HCT116 (cell line): ENCODE data around the gene SMPDL3B. TPM values are rescaled to one million over a fixed set of nuclear protein-coding genes. Genes with fewer than 3 reads are reported as not detected.

Source experiments
- ATAC-seq: fragments of 200-7000 bp; cut with Tn5 transposase; 2 replicates; pipeline ENCODE4 v1.9.1; 2020; ENCODE audit warnings: mild to moderate bottlenecking, moderate library complexity
- Bru-seq: library from RNA; stranded (reverse); fragments of 400-500 nt; gene quantifications from one replicate; lab custom pipeline; 2021; lab: Mats Ljungman, UMichigan
- BruChase-seq, 2 experiments: library from RNA; stranded (reverse); fragments of 400-500 nt; gene quantifications; one replicate each; lab custom pipeline; 2021; lab: Mats Ljungman, UMichigan
- BruUV-seq: library from RNA; stranded (reverse); fragments of 400-500 nt; replicated peaks from 2 replicates; lab custom pipeline; 2021; lab: Mats Ljungman, UMichigan
- CTCF ChIA-PET: fragments of 300-600 bp; sonication (Branson Sonifier 250); formaldehyde crosslinking; loops from one replicate; lab custom pipeline; 2021; ENCODE audit warnings: antibody characterized with exemption; lab: Charles Lee
- POLR2A ChIA-PET: fragments of 300-600, 350-600 bp; sonication (Branson Sonifier 250); formaldehyde crosslinking; loops from one replicate; lab custom pipeline; 2021; ENCODE audit warnings: antibody characterized with exemption; lab: Charles Lee
- RAD21 ChIA-PET, 2 experiments: fragments of 300-600 bp; sonication (Branson Sonifier 250); formaldehyde crosslinking; loops; one replicate each; lab custom pipeline; 2023; ENCODE audit warnings: low total read pairs in 2 of 2; ENCODE audit not compliant: uncharacterized antibody in 2 of 2, unreplicated experiment in 2 of 2, low non-redundant PET in 1 of 2; lab: Charles Lee
- DNase-seq: peaks from one replicate; pipeline ENCODE4 v3.0.0-alpha.2; 2010; ENCODE audit warnings: low read depth, low spot score
- H2AFZ ChIP-seq: fragments of 200-600 bp; shearing (Covaris generic), sonication (generic); 2 replicates; pipeline ENCODE4 v1.6.1; 2017; ENCODE audit warnings: low read depth, mixed run types, mixed read lengths, antibody characterized with exemption, low read length; ENCODE audit not compliant: poor library complexity, severe bottlenecking
- H3K27ac ChIP-seq: 2 replicates; pipeline ENCODE4 v1.5.1; 2012; ENCODE audit warnings: low read depth, low read length
- H3K27me3 ChIP-seq: fragments of 200-600 bp; sonication (generic); 2 replicates; pipeline ENCODE4 v1.6.1; 2016; ENCODE audit warnings: mixed run types, low read length, mixed read lengths; ENCODE audit not compliant: insufficient read depth
- H3K36me3 ChIP-seq, 2 experiments: fragments of 200-500 bp in 1 of 2; fragments of 200-600 bp in 1 of 2; sonication (Bioruptor generic) in 1 of 2; sonication (generic) in 1 of 2; 2 replicates each; pipeline versions ENCODE4 v1.5.1 to v1.6.1; 2014 to 2016; ENCODE audit warnings: low read length in 2 of 2, inconsistent platforms in 1 of 2, mixed read lengths in 1 of 2, mixed run types in 1 of 2; ENCODE audit not compliant: insufficient read depth in 2 of 2, control insufficient read depth in 1 of 2
- H3K4me1 ChIP-seq, 2 experiments: fragments of 200-600 bp in 1 of 2; sonication (generic) in 1 of 2; 2 replicates each; pipeline versions ENCODE4 v1.5.1 to v1.6.1; 2012 to 2017; ENCODE audit warnings: low read length in 2 of 2, inconsistent platforms in 1 of 2, mild to moderate bottlenecking in 1 of 2, mixed read lengths in 1 of 2, mixed run types in 1 of 2, moderate library complexity in 1 of 2; ENCODE audit not compliant: insufficient read depth in 2 of 2, control insufficient read depth in 1 of 2
- H3K4me2 ChIP-seq: fragments of 200-600 bp; sonication (generic); 2 replicates; pipeline ENCODE4 v1.6.1; 2017; ENCODE audit warnings: mixed run types, low read length, mixed read lengths
- H3K4me3 ChIP-seq, 2 experiments: fragments of 200-600 bp in 1 of 2; sonication (generic) in 1 of 2; replicated peaks in 1 of 2; 2 replicates each; pipeline ENCODE4 v1.5.1; 2011 to 2016; ENCODE audit warnings: low read length in 2 of 2, control low read depth in 1 of 2, low read depth in 1 of 2, mild to moderate bottlenecking in 1 of 2, mixed read lengths in 1 of 2, mixed run types in 1 of 2
- H3K79me2 ChIP-seq: fragments of 200-600 bp; sonication (generic); 2 replicates; pipeline ENCODE4 v1.6.1; 2017; ENCODE audit warnings: mild to moderate bottlenecking, mixed run types, low read length, moderate library complexity, mixed read lengths; ENCODE audit not compliant: insufficient read depth
- H3K9ac ChIP-seq: fragments of 200-600 bp; sonication (generic); 2 replicates; pipeline ENCODE4 v1.6.1; 2016; ENCODE audit warnings: low read length, mixed read lengths
- H3K9me2 ChIP-seq: fragments of 200-600 bp; sonication (generic), shearing (Covaris generic); 2 replicates; pipeline ENCODE4 v1.6.1; 2017; ENCODE audit warnings: mixed run types, mild to moderate bottlenecking, moderate library complexity; ENCODE audit not compliant: insufficient read depth
- H3K9me3 ChIP-seq, 2 experiments: fragments of 200-500 bp in 1 of 2; fragments of 200-600 bp in 1 of 2; sonication (Bioruptor generic) in 1 of 2; sonication (generic) in 1 of 2; 2 replicates each; pipeline ENCODE4 v1.6.1; 2014 to 2017; ENCODE audit warnings: low read length in 2 of 2, mixed read lengths in 2 of 2, inconsistent platforms in 1 of 2, low read depth in 1 of 2, mild to moderate bottlenecking in 1 of 2, mixed run types in 1 of 2, moderate library complexity in 1 of 2; ENCODE audit not compliant: control insufficient read depth in 1 of 2, insufficient read depth in 1 of 2
- H4K20me1 ChIP-seq: fragments of 200-600 bp; sonication (generic), shearing (Covaris generic); 2 replicates; pipeline ENCODE4 v1.6.1; 2017; ENCODE audit warnings: mixed run types, mild to moderate bottlenecking, moderate library complexity; ENCODE audit not compliant: insufficient read depth
- CBX3 ChIP-seq: IDR thresholded peaks from 2 replicates; pipeline ENCODE4 v1.6.1; 2012; ENCODE audit warnings: low read depth
- CEBPB ChIP-seq: IDR thresholded peaks from 2 replicates; pipeline ENCODE4 v1.6.1; 2012; ENCODE audit warnings: low read depth
- EGR1 ChIP-seq: IDR thresholded peaks from 2 replicates; pipeline ENCODE4 v1.6.1; 2012; ENCODE audit warnings: low read depth
- EZH2phosphoT487 ChIP-seq: fragments of 200-600 bp; IDR thresholded peaks from 2 replicates; pipeline ENCODE4 v1.6.1; 2018; ENCODE audit warnings: antibody characterized with exemption, borderline replicate concordance
- FOSL1 ChIP-seq: IDR thresholded peaks from 2 replicates; pipeline ENCODE4 v1.6.1; 2012; ENCODE audit warnings: low read depth
- POLR2A ChIP-seq: IDR thresholded peaks from 2 replicates; pipeline ENCODE4 v1.7.0; 2011; ENCODE audit warnings: borderline replicate concordance; ENCODE audit not compliant: insufficient read depth, insufficient read length; ENCODE audit errors: extremely low read depth
- POLR2AphosphoS5 ChIP-seq: IDR thresholded peaks from 2 replicates; pipeline ENCODE4 v1.6.1; 2011; ENCODE audit warnings: mild to moderate bottlenecking, low read depth, low read length, moderate library complexity
- RAD21 ChIP-seq: IDR thresholded peaks from 2 replicates; pipeline ENCODE4 v1.6.1; 2012; ENCODE audit warnings: low read depth, mild to moderate bottlenecking
- SP1 ChIP-seq: IDR thresholded peaks from 2 replicates; pipeline ENCODE4 v1.6.1; 2012; ENCODE audit warnings: low read depth
- YY1 ChIP-seq: IDR thresholded peaks from 2 replicates; pipeline ENCODE4 v1.6.1; 2011; ENCODE audit warnings: low read length, low read depth, moderate library complexity, mild to moderate bottlenecking; ENCODE audit not compliant: insufficient replicate concordance; ENCODE audit errors: extremely low read depth
- ZFX ChIP-seq: fragments of 450-650 bp; IDR thresholded peaks from 2 replicates; pipeline ENCODE4 v1.6.1; 2017
- intact Hi-C: fragments of 100-400 bp; cut with micrococcal nuclease; formaldehyde crosslinking; loops from 2 replicates; pipeline ENCODE4 v1.10.0; 2022
- long read RNA-seq: library from polyadenylated mRNA; unstranded; transcript quantifications from one replicate; pipeline ENCODE4 v2.0.0, GENCODE V29; 2021; ENCODE audit not compliant: unreplicated experiment
- polyA plus RNA-seq: library from polyadenylated mRNA; unstranded; fragments of >200 nt; gene quantifications from 2 replicates; pipeline ENCODE4 v1.2.1, GENCODE V29; 2012; ENCODE audit warnings: missing spikeins
- total RNA-seq: library from RNA; stranded (reverse); gene quantifications from one replicate; pipeline ENCODE4 v1.2.1, GENCODE V29; 2021; ENCODE audit not compliant: unreplicated experiment
- TF ChIP-seq, protein P1 (sequence below), 3 experiments: fragments of 200-600 bp in 1 of 3; sonication (generic) in 1 of 3; IDR thresholded peaks in 2 of 3; conservative IDR thresholded peaks in 1 of 3; 2 replicates each; pipeline ENCODE4 v1.5.1; 2012 to 2017; ENCODE audit warnings: low read depth in 2 of 3, low read length in 2 of 3, antibody characterized with exemption in 1 of 3, borderline replicate concordance in 1 of 3, control low read depth in 1 of 3, mild to moderate bottlenecking in 1 of 3, mixed read lengths in 1 of 3, mixed run types in 1 of 3, moderate library complexity in 1 of 3; ENCODE audit not compliant: insufficient read depth in 1 of 3
- TF ChIP-seq, protein P2 (sequence below): IDR thresholded peaks from 2 replicates; pipeline ENCODE4 v1.6.1; 2012; ENCODE audit warnings: low read depth
- TF ChIP-seq, protein P3 (sequence below): IDR thresholded peaks from 2 replicates; pipeline ENCODE4 v1.6.1; 2012
- TF ChIP-seq, protein P4 (sequence below): IDR thresholded peaks from 2 replicates; pipeline ENCODE4 v1.6.1; 2012

The SMPDL3B gene, protein sequence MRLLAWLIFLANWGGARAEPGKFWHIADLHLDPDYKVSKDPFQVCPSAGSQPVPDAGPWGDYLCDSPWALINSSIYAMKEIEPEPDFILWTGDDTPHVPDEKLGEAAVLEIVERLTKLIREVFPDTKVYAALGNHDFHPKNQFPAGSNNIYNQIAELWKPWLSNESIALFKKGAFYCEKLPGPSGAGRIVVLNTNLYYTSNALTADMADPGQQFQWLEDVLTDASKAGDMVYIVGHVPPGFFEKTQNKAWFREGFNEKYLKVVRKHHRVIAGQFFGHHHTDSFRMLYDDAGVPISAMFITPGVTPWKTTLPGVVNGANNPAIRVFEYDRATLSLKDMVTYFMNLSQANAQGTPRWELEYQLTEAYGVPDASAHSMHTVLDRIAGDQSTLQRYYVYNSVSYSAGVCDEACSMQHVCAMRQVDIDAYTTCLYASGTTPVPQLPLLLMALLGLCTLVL
- total RNA-seq (16.4 TPM), Bru-seq, nascent RNA (percentile 65 among the genes with signal in this experiment), BruChase-seq, experiment 1, labeled RNA remaining after a 6-hour chase (percentile 59 among the genes with signal in this experiment), BruChase-seq, experiment 2, labeled RNA remaining after a 2-hour chase (percentile 62 among the genes with signal in this experiment)
- polyA plus RNA-seq, result 24.4 and 28.8 TPM in 2 replicates
- long read RNA-seq, transcript SMPDL3B-202 (8 exons, 1,878 nt), result major isoform, 22 of 38 reads
- long read RNA-seq, partial matches to known transcripts, result 3 of 38 reads
- long read RNA-seq, other reads (novel, unspliced or antisense), result 12 of 38 reads

DNA sequence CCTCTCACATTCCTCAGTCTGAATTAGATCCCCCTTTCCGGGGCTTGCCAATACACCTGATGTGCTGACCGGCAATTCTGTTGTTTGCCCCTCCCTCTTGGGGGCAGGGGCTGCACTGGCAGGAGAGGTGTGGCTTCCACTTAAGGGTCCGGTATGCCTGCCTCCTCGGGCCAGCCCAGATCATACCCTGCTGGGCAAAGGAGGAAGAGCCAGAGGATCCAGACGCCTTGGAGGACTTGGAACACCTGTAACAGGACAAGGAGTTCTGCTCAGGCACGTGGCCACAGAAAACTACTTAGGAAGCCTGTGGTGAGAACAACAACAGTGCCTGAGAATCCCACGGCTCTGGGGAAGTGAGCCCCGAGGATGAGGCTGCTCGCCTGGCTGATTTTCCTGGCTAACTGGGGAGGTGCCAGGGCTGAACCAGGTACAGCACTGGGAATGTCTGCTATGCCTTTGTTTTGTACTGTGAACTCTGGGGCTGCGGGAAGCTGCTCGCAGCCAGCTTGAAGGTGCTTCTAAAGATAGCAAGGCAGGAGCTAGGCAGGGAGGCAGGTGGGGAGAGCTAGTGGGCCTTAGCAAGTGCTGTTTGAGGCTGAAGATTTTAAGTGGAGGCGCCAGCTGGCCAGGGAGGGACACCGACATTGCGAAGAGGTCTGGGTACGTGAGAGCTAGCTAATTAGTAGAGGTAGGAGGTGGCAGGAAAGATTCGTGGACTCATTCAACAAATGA lies at the start of gene SMPDL3B:
SMPDL3B (plus strand) TSS at position 183 of the 732 bp plus-strand sequence; CDS start at position 367, 184 bp downstream.
- Histone ChIP-seq H3K4me3 (peak within 1 kb of the TSS; percentile 41 to 46), H3K9me2 (no peaks in the 10 kb centered on the region), H3K9me3 (no peaks in the 10 kb centered on the region), H3K4me1 (peaks cover 7 to 19% of the 10 kb centered on the region in 2 experiments; a peak in 3 of 4 replicates), H2AFZ (peak within 1 kb of the TSS; percentile 95), H3K79me2 (no peaks in the 10 kb centered on the region), H3K9ac (peak within 1 kb of the TSS; percentile 37), H3K4me2 (peak within 1 kb of the TSS; percentile 67), H3K36me3 (no peaks in the 10 kb centered on the region), H4K20me1 (no peaks in the 10 kb centered on the region), H3K27me3 (no peaks in the 10 kb centered on the region), H3K27ac (peak within 1 kb of the TSS; percentile 38)
- TF ChIP-seq POLR2AphosphoS5 (peak; percentile 89), ZFX (no peak), EGR1 (no peak), CBX3 (no peak), SP1 (no peak; the same call in 1 of the 2 replicates), RAD21 (no peak), YY1 (peak; percentile 18), FOSL1 (no peak), CEBPB (no peak), POLR2A (no peak), EZH2phosphoT487 (no peak)
- TF ChIP-seq, protein P1, sequence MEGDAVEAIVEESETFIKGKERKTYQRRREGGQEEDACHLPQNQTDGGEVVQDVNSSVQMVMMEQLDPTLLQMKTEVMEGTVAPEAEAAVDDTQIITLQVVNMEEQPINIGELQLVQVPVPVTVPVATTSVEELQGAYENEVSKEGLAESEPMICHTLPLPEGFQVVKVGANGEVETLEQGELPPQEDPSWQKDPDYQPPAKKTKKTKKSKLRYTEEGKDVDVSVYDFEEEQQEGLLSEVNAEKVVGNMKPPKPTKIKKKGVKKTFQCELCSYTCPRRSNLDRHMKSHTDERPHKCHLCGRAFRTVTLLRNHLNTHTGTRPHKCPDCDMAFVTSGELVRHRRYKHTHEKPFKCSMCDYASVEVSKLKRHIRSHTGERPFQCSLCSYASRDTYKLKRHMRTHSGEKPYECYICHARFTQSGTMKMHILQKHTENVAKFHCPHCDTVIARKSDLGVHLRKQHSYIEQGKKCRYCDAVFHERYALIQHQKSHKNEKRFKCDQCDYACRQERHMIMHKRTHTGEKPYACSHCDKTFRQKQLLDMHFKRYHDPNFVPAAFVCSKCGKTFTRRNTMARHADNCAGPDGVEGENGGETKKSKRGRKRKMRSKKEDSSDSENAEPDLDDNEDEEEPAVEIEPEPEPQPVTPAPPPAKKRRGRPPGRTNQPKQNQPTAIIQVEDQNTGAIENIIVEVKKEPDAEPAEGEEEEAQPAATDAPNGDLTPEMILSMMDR (IDR thresholded peaks at IDR 0.05 in 2 of 3, conservative IDR thresholded peaks at IDR 0.05 in 1 of 3; ENCODE audit: borderline replicate concordance in 1 of 3, insufficient read depth in 1 of 3, low read depth in 2 of 3, low read length in 2 of 3), result peak in 2 of 3 experiments; percentile 36 to 44; a peak in 4 of 6 replicates
- TF ChIP-seq, protein P2, sequence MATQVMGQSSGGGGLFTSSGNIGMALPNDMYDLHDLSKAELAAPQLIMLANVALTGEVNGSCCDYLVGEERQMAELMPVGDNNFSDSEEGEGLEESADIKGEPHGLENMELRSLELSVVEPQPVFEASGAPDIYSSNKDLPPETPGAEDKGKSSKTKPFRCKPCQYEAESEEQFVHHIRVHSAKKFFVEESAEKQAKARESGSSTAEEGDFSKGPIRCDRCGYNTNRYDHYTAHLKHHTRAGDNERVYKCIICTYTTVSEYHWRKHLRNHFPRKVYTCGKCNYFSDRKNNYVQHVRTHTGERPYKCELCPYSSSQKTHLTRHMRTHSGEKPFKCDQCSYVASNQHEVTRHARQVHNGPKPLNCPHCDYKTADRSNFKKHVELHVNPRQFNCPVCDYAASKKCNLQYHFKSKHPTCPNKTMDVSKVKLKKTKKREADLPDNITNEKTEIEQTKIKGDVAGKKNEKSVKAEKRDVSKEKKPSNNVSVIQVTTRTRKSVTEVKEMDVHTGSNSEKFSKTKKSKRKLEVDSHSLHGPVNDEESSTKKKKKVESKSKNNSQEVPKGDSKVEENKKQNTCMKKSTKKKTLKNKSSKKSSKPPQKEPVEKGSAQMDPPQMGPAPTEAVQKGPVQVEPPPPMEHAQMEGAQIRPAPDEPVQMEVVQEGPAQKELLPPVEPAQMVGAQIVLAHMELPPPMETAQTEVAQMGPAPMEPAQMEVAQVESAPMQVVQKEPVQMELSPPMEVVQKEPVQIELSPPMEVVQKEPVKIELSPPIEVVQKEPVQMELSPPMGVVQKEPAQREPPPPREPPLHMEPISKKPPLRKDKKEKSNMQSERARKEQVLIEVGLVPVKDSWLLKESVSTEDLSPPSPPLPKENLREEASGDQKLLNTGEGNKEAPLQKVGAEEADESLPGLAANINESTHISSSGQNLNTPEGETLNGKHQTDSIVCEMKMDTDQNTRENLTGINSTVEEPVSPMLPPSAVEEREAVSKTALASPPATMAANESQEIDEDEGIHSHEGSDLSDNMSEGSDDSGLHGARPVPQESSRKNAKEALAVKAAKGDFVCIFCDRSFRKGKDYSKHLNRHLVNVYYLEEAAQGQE, result no peak
- TF ChIP-seq, protein P3, sequence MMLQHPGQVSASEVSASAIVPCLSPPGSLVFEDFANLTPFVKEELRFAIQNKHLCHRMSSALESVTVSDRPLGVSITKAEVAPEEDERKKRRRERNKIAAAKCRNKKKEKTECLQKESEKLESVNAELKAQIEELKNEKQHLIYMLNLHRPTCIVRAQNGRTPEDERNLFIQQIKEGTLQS, result no peak
- TF ChIP-seq, protein P4, sequence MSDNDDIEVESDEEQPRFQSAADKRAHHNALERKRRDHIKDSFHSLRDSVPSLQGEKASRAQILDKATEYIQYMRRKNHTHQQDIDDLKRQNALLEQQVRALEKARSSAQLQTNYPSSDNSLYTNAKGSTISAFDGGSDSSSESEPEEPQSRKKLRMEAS, result peak; percentile 82
- CTCF ChIA-PET, result no interaction called here
- POLR2A ChIA-PET, result no interaction called here
- DNase-seq (peak; percentile 69), ATAC-seq (peak; percentile 100)
- TSS peak; percentile 76 for BruUV-seq
- RAD21 ChIA-PET, result no interaction called here
- intact Hi-C loops, result no loop called here
